Muscle layer of duodenum (tissue), 2 donors: ENCODE measurements around the gene PFKL.
A peak's percentile ranks its signal among the peaks of the same experiment; 100 is the strongest.

ENCODE experiments used
- H3K27ac ChIP-seq: one replicate; pipeline ENCODE4 v1.7.0; 2013; ENCODE audit warnings: mild to moderate bottlenecking, low read length
- H3K27me3 ChIP-seq: one replicate; pipeline ENCODE4 v1.7.0; 2013; ENCODE audit warnings: low read depth, mild to moderate bottlenecking, control low read depth, low read length
- H3K36me3 ChIP-seq, 2 donors: one replicate each; pipeline ENCODE4 v1.7.0; 2013; ENCODE audit warnings: low read length in 2 of 2, control low read depth in 1 of 2, mild to moderate bottlenecking in 1 of 2; ENCODE audit not compliant: insufficient read depth in 2 of 2, control insufficient read depth in 1 of 2
- H3K4me1 ChIP-seq, 2 donors: one replicate each; pipeline ENCODE4 v1.7.0; 2013; ENCODE audit warnings: low read length in 2 of 2, mild to moderate bottlenecking in 2 of 2, control low read depth in 1 of 2, moderate library complexity in 1 of 2; ENCODE audit not compliant: insufficient read depth in 2 of 2, control insufficient read depth in 1 of 2
- H3K4me3 ChIP-seq, 2 donors: one replicate each; pipeline ENCODE4 v1.7.0; 2013; ENCODE audit warnings: low read length in 2 of 2, low read depth in 1 of 2, mild to moderate bottlenecking in 1 of 2
- H3K9me3 ChIP-seq, 2 donors: one replicate each; pipeline ENCODE4 v1.7.0; 2013; ENCODE audit warnings: low read length in 2 of 2, control low read depth in 1 of 2, mild to moderate bottlenecking in 1 of 2; ENCODE audit not compliant: control insufficient read depth in 1 of 2
- donor health status: healthy.

The PFKL gene

DNA sequence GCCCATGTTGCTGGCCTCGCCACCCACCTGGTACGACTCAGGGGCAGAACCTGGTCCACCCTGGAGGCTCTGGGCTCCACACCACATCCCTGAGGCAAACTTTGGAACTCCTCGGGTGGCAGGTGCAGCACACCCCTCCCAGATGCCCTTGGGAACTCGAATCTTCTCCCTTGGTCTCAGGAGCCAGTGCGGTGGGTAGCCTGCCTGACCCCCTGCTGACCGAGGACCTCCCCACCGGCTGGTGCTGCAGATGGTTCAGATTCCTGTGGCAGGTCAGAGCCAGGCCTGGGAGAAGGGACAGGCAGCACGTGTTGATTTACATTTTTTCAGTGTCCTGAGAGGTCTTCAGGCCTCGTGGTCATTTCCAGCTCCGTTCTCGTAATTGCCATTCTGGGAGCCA is 45.6 kb downstream of the PFKL start:
- Histone ChIP-seq H3K27ac (no peak overlapping the region), H3K27me3 (no peaks in the 10 kb centered on the region), H3K4me3 (no peak overlapping the region), H3K4me1 (no peaks in the 10 kb centered on the region), H3K36me3 (no peaks in the 10 kb centered on the region), H3K9me3 (no peaks in the 10 kb centered on the region)

DNA sequence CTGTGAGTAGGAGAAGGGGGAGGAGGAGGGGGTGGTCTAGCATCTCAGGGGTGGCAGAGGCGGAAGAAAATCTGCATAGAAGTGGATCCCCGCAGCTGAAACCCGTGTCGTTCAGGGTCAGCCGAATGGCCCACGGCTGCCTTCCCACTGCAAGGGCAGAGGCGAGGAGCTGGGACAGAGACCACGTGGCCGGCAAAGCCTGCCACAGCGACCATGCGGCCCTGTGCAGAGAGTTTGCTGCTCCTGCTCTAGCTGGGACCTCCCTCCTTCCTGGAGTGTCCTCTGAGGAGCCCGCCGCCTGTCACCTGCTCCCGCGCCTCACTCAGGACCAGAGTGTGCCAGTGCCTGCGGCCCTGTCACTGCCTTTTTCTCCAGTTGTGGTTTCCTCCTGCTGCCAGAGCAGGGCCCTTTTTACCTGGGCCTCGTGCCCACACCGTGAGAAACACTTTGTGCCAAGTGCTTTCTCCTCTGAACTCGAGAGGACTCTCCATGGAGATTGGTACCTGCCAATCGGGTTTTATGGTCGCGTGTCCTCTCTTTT is 48.1 kb downstream of the PFKL start:
- no peaks in the 10 kb centered on the region for H3K27me3 ChIP-seq
- H3K4me3 ChIP-seq: no peak overlapping the region
- no peaks in the 10 kb centered on the region for H3K9me3 ChIP-seq
- H3K4me1 ChIP-seq: peaks cover 0 to 9% of the 10 kb centered on the region in 2 donors
- H3K27ac ChIP-seq: no peak overlapping the region
- no peaks in the 10 kb centered on the region for H3K36me3 ChIP-seq

DNA sequence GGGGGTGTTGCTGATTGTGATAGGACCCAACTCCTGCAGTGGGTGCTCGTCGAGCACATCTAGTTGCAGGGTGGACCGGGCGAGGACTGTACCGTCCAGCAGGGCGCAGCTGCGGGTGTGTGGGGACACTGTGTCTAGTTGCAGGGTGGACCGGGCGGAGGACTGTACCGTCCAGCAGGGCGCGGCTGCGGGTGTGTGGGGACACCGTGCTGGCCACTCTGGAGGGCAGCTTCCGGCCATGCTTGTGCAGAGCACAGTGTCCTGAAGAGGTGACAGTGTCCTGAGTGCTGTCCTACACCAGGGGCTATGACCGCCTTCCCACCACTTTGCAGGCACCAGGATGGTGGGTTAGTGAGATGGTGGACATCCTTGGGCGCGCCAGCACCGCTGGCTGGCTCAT is 49.0 kb downstream of the PFKL start:
- Histone ChIP-seq H3K4me1 (peaks cover 0 to 13% of the 10 kb centered on the region in 2 donors), H3K36me3 (no peaks in the 10 kb centered on the region), H3K27ac (no peak overlapping the region), H3K9me3 (no peaks in the 10 kb centered on the region), H3K4me3 (no peak overlapping the region), H3K27me3 (no peaks in the 10 kb centered on the region)

DNA sequence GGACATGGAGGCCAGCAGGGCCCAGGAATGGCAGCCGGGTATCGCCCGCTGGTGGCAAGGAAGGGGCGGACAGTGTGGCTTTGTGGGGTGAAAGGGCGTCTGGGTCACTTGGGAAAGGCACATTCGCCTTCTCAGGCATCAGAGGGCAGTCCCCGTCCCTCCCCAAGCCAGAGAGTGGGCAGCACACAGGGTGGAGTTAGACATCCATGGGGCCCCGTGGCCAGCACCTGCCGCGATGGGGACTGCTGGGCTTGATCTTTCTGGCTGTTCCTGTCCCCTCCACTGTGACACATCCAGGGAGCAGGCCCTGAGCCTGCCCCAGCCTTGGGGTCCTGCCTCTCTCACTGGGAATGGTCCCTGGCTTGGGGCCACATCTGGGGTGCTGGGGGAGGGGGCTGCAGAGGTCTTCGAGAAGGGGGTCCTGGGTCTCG is 49.6 kb downstream of the PFKL start:
- Histone ChIP-seq H3K4me1 (peaks cover 0 to 13% of the 10 kb centered on the region in 2 donors), H3K4me3 (no peak overlapping the region), H3K27ac (no peak overlapping the region), H3K27me3 (no peaks in the 10 kb centered on the region), H3K9me3 (no peaks in the 10 kb centered on the region), H3K36me3 (no peaks in the 10 kb centered on the region)

DNA sequence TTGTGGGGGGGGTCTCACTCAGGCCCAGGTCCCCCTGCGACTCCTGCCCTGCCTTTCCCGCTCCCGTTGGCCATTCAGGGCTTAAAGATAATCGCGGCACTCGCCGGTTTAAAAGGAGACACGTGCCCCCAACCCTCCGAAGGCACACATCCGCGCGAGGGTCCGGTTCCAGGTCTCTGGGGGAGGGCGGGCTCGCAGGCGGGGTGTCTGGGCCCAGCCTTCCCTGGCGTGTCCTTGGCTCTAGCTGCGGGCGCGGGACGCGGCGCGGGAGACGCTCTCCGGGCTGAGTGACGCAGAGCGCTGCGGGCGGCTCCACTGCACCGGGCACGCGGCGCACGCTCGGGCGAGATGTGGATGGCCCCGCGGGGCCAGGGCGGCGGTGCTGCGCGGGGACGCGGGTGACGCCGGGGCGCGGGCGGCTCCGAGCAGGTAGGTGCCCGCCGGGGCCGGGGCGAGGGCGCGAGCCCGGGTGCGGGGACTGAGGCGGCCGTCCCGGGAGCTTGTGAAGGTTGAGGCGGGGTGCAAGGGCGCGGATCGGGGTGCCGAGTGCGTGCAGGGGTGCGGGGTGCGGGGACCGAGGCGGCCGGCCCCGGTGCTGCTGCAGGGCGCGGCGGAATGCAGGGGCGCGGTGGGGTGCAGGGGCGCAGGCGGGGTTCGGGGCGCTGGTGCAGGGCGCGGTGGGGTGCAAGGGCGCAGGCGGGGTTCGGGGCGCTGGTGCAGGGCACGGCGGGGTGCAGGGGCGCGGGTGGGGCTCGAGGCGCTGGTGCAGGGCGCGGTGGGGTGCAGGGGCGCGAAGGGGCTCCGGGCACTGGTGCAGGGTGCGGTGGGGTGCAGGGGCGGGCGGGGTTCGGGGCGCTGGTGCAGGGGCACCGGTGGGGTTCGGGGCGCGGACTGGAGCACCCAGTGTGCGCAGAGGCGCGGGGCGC is 50.3 kb downstream of the PFKL start:
- H3K27me3 ChIP-seq: no peaks in the 10 kb centered on the region
- no peak overlapping the region for H3K4me3 ChIP-seq
- H3K27ac ChIP-seq: no peak overlapping the region
- H3K4me1 ChIP-seq: peaks cover 0 to 13% of the 10 kb centered on the region in 2 donors
- H3K36me3 ChIP-seq: no peaks in the 10 kb centered on the region
- H3K9me3 ChIP-seq: no peaks in the 10 kb centered on the region

DNA sequence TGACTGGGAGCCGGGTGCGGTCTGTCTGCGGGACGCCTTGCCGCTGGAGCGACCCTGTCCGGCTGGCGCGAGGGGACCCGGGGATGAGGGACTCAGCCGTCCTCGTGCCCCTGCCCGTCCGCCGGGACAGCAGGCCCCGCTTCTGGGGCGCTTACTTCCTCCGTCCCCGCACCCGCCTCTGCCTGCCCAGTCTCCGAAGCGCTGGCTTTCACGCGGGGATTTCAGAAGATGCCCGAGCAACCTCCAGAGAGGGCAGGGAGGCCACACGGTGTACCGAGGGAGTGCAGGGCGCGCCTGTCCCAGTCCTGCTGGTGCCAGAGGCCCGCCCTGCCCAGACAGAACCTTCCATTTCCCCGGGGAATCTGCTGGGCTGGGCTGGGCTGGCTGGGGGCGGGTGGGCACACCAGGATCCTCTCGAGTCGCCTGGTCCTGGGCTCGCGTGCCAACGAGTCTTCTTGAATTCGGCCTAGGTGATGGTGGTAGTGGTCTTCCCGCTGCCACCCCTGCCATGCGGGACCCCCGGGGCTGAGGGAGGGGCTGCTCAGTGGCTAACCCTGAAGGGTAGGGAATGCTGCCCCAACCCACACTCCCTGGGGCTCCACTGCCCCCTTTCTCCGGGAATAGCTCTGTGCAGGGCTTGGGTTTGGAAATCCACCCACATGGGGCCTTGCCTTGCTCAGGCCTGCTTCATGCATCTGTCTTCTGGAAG is 51.1 kb downstream of the PFKL start:
- no peaks in the 10 kb centered on the region for H3K27me3 ChIP-seq
- no peaks in the 10 kb centered on the region for H3K9me3 ChIP-seq
- H3K27ac ChIP-seq: no peak overlapping the region
- no peaks in the 10 kb centered on the region for H3K36me3 ChIP-seq
- peaks cover 0 to 13% of the 10 kb centered on the region in 2 donors for H3K4me1 ChIP-seq
- H3K4me3 ChIP-seq: no peak overlapping the region

DNA sequence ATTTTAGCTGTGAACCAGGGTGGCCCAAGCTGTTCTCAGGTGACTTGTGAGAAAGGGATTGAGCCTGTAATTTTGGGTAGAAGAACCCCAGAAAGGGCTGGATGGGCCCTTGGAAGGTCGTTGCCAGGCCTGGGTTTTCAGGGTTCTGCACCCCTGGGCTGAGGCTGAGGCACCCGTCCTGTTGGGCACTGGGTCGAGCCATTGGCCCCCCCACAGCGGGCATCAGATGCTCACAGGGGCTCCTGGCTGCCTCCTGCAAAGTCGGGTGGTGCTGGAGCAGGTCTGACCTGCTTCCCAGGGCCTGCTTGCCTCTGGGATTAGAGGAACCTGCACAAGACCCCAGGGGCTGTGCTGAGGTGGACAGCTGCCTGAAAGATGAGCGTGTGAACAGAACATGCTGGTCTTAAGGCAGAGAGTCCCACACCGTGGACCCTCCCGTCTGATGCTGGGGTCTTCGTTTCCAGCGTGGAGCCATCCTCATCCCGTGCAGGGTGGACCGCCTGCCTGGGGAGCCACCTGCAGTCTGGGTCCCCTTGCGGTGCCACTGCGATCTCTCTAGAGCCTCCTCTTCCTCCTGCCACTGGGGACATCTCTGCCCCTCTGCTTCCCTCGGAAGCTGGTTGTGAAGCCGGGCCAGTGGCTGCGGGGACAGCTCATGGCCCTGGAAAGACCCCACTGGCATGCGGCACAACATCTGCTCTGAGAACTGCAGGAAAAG is 51.8 kb downstream of the PFKL start:
- peaks cover 0 to 13% of the 10 kb centered on the region in 2 donors for H3K4me1 ChIP-seq
- no peaks in the 10 kb centered on the region for H3K9me3 ChIP-seq
- H3K27me3 ChIP-seq: no peaks in the 10 kb centered on the region
- no peak overlapping the region for H3K4me3 ChIP-seq
- no peaks in the 10 kb centered on the region for H3K36me3 ChIP-seq
- H3K27ac ChIP-seq: no peak overlapping the region

DNA sequence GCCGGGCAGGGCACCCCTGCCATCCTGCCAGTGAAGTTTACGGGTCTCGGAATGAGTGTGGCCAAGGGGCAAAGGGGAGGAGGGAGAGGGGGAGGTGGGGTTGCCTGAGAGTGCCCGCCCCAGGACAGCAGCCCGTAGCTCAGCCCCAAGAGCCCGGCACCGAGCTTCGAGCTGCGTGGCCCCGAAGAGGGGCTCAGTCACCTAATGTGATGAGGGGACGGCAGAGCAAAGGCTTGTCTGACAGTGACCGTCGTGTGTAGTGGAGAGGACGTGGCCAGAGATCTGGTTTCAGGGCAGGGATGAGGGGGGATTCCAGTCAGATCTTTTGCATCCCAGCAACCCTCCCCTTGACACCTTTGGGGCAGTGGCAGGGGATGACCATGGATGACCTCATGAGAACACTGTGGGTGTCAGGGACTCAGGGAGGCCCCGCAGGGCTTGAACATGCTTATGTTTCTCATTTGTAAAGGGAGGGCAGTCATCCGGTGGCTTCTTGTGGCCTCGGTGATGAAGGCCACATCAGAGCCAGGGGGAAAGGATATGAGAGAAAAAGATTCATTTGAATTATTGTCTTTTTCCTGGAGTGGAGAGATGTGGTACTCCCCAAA is 52.5 kb downstream of the PFKL start:
- H3K27me3 ChIP-seq: no peaks in the 10 kb centered on the region

DNA sequence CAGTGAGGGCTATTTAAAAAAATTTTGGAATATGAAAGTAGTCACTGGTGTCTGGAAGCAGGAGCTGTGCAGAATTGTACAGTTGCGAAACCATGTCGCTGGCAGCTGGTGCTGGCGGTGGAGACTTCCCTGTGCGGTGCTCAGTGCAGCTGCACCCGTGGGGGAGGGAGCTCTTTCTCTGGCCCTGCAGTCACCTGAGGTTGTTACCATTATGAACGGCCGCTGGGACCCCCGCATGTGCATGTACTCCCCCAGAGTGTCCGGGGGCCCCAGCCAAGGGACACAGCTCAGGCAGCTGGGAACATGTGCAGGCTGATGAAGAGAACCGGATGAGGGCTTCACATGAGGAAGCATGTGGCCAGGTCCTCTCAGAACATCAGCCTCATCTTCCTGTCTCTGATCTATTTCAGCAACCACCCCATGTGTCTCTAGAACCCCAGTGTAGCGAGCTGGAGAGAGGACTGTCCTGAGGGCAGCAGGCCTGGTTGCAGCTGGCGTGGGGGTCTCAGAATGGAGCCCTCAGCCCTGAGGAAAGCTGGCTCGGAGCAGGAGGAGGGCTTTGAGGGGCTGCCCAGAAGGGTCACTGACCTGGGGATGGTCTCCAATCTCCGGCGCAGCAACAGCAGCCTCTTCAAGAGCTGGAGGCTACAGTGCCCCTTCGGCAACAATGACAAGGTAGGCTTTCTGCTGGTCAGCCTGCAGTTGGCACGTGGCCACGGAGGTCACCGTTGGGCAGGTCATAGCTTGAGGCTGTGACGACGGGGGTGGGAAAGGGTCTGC is 53.5 kb downstream of the PFKL start, which contains the start of gene TRPM2:
Gene TRPM2, plus strand, starts transcription at position 431 of the 780 bp plus-strand sequence. Its CDS starts 80 bp downstream, at position 511.
- peak within 1 kb of the TSS; percentile 33 to 38 for H3K4me3 ChIP-seq
- H3K36me3 ChIP-seq: no peaks in the 10 kb centered on the region
- peaks cover 0 to 13% of the 10 kb centered on the region in 2 donors for H3K4me1 ChIP-seq
- H3K27ac ChIP-seq: peak within 1 kb of the TSS; percentile 8
- H3K27me3 ChIP-seq: no peaks in the 10 kb centered on the region
- H3K9me3 ChIP-seq: no peaks in the 10 kb centered on the region

More for the DNA sequence above, 52.5 kb downstream of the PFKL start:
- Histone ChIP-seq H3K36me3 (no peaks in the 10 kb centered on the region), H3K4me3 (no peak overlapping the region), H3K27ac (no peak overlapping the region), H3K9me3 (no peaks in the 10 kb centered on the region), H3K4me1 (peaks cover 0 to 13% of the 10 kb centered on the region in 2 donors)

DNA sequence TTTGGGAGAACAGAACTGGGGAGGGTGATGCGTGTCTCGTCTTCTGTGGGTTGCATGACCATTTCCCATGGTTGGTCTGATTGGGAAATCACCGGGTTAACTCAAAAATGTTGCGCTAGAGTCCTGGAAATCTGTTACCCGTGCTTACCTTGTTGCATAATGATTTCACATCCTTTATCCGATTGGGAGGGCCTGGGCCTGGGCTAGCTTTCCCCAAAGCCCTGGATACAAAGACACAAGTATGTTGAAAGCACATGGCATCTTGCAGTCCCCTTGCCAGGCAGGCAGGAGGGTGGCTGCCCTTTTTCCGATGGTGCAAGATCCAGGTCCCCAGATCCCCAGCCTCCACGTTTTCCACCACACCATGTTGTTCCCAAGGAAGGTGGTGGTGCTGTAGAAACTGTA is 54.1 kb downstream of the PFKL start:
- Histone ChIP-seq H3K27me3 (no peaks in the 10 kb centered on the region), H3K36me3 (no peaks in the 10 kb centered on the region), H3K4me3 (peak overlapping the region; percentile 33 to 38), H3K9me3 (no peaks in the 10 kb centered on the region), H3K4me1 (peaks cover 0 to 13% of the 10 kb centered on the region in 2 donors), H3K27ac (peak overlapping the region; percentile 8)
